Neural crest cell (in vitro differentiated cells): ENCODE measurements around the gene CCSER2. TPM values are rescaled to one million over a fixed set of nuclear protein-coding genes. Genes with fewer than 3 reads are reported as not detected.

Experiments
- DNase-seq: peaks from one replicate; pipeline ENCODE4 v3.0.0; 2021; ENCODE audit warnings: low read depth, mixed read lengths, low spot score
- H3K27ac Mint-ChIP-seq: one replicate; pipeline ENCODE4 v1.8.0; 2021; ENCODE audit warnings: mild to moderate bottlenecking, mixed read lengths; ENCODE audit not compliant: unreplicated experiment
- H3K27me3 Mint-ChIP-seq: 2 replicates; pipeline ENCODE4 v1.8.0; 2021; ENCODE audit warnings: low read depth, mild to moderate bottlenecking, mixed read lengths
- H3K36me3 Mint-ChIP-seq: 2 replicates; pipeline ENCODE4 v1.8.0; 2021; ENCODE audit warnings: low read depth, mild to moderate bottlenecking, mixed read lengths
- H3K4me1 Mint-ChIP-seq: 2 replicates; pipeline ENCODE4 v1.8.0; 2021; ENCODE audit warnings: mixed read lengths
- H3K4me3 Mint-ChIP-seq: one replicate; pipeline ENCODE4 v1.8.0; 2021; ENCODE audit warnings: mild to moderate bottlenecking, mixed read lengths
- H3K9me3 Mint-ChIP-seq: 2 replicates; pipeline ENCODE4 v1.8.0; 2021; ENCODE audit warnings: mixed read lengths
- CTCF ChIP-seq: fragments of 200-600 bp; sonication (generic); conservative IDR thresholded peaks from 2 replicates; pipeline ENCODE4 v1.5.0; 2021; ENCODE audit warnings: antibody characterized with exemption, mild to moderate bottlenecking
- total RNA-seq: library from RNA; stranded (reverse); gene quantifications from 2 replicates; pipeline ENCODE4 v1.2.1, GENCODE V29; 2021

Gene CCSER2
- total RNA-seq, 1 donor from 2014 or later, result 37.5 TPM

- Mint-ChIP-seq H3K9me3 (no peaks in the 10 kb centered on the region), H3K4me1 (peaks cover 11% of the 10 kb centered on the region), H3K27ac (no peak overlapping the region), H3K4me3 (no peak overlapping the region), H3K27me3 (peaks cover 27% of the 10 kb centered on the region), H3K36me3 (no peaks in the 10 kb centered on the region)
- TF ChIP-seq CTCF, result no peak
- DNase-seq, result no peak
Observed at GRCh38 chr10:84546609-84547008, 218.2 kb downstream of the CCSER2 start.

- TF ChIP-seq CTCF, result no peak
- H3K27me3 Mint-ChIP-seq, result peaks cover 25% of the 10 kb centered on the region
- no peak overlapping the region for H3K27ac Mint-ChIP-seq
- H3K9me3 Mint-ChIP-seq, result no peaks in the 10 kb centered on the region
- no peaks in the 10 kb centered on the region for H3K36me3 Mint-ChIP-seq
- H3K4me3 Mint-ChIP-seq, result no peak overlapping the region
- no peak for DNase-seq
- peaks cover 7% of the 10 kb centered on the region for H3K4me1 Mint-ChIP-seq
Observed at GRCh38 chr10:84547616-84548015, 219.2 kb downstream of the CCSER2 start.

- TF ChIP-seq CTCF, result peak; percentile 35
- Mint-ChIP-seq H3K27ac (no peak overlapping the region), H3K4me1 (no peaks in the 10 kb centered on the region), H3K27me3 (peaks cover 25% of the 10 kb centered on the region), H3K9me3 (no peaks in the 10 kb centered on the region), H3K36me3 (no peaks in the 10 kb centered on the region), H3K4me3 (no peak overlapping the region)
- no peak for DNase-seq
Observed at GRCh38 chr10:84548869-84549268, 220.5 kb downstream of the CCSER2 start.

GRCh38 chr10:84549368-84550165 is 221.2 kb downstream of the CCSER2 start:
- no peak for DNase-seq
- Mint-ChIP-seq H3K36me3 (no peaks in the 10 kb centered on the region), H3K4me3 (no peak overlapping the region), H3K9me3 (no peaks in the 10 kb centered on the region), H3K27ac (no peak overlapping the region), H3K27me3 (peaks cover 25% of the 10 kb centered on the region), H3K4me1 (no peaks in the 10 kb centered on the region)
- TF ChIP-seq CTCF, result no peak

GRCh38 chr10:84550756-84551436 is 222.5 kb downstream of the CCSER2 start:
- no peaks in the 10 kb centered on the region for H3K9me3 Mint-ChIP-seq
- H3K36me3 Mint-ChIP-seq, result no peaks in the 10 kb centered on the region
- no peak overlapping the region for H3K27ac Mint-ChIP-seq
- H3K4me1 Mint-ChIP-seq, result no peaks in the 10 kb centered on the region
- H3K4me3 Mint-ChIP-seq, result no peak overlapping the region
- H3K27me3 Mint-ChIP-seq, result peaks cover 24% of the 10 kb centered on the region
- TF ChIP-seq CTCF, result no peak
- DNase-seq, result no peak
